GM19467 (cell line): ENCODE results near the gene PARP9.
"Not testable (repeated sequence)": the region's sequence is repeated elsewhere in the genome, so short reads cannot be mapped to it uniquely, and the experiment has no call there.

ENCODE experiments used
- ATAC-seq: cut with Tn5 transposase; IDR thresholded peaks from one replicate; pipeline ENCODE4 v1.9.1; 2021; ENCODE audit warnings: mild to moderate bottlenecking, moderate library complexity; ENCODE audit not compliant: unreplicated experiment

The PARP9 gene

DNA sequence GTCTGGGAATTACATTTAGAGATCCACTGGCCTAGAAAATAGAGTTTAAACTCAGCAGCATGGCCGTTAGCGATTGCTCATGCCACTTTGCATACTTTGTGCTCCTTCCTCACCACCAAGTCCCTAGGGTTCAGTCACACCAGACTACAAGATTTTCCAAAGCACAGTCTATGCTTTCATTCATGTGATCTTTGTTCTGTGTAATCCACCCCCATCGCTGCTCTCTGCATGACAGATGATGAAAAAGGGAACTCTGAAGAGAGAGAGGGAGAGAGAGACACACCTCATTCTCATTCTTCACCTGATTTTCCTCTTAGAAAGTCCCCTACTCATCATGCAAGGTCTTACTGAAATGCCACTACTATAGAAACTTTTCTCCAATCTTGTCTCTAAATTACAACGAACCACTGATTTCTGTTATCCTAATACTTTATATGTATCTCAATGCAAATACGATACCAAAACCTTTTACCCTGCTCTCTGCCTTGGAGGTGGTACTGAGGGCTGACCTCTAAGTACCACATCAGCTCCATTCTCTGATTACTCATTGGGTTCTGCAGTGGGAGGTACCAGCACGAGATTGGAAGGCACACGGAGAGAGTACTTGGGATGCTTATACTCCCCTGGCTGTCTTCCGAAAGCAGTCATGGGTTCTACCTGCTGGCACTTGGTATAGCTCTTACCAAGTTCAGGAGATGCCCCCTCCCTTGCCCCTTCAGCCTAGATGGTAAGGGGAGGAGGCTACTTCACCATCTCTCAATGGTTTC lies 12.3 kb upstream of the PARP9 start:
- ATAC-seq = peak; percentile 80

- no peak for ATAC-seq
Observed at GRCh38 chr3:122572940-122573412, 8.9 kb upstream of the PARP9 start.

DNA sequence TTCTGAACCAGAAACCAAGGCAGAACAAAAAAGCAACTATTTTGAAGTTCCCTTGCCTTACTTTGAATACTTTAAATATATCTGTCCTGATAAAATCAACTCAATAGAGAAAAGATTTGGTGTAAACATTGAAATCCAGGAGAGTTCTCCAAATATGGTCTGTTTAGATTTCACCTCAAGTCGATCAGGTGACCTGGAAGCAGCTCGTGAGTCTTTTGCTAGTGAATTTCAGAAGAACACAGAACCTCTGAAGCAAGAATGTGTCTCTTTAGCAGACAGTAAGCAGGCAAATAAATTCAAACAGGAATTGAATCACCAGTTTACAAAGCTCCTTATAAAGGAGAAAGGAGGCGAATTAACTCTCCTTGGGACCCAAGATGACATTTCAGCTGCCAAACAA lies 4.7 kb upstream of the PARP9 start:
- ATAC-seq = no peak

DNA sequence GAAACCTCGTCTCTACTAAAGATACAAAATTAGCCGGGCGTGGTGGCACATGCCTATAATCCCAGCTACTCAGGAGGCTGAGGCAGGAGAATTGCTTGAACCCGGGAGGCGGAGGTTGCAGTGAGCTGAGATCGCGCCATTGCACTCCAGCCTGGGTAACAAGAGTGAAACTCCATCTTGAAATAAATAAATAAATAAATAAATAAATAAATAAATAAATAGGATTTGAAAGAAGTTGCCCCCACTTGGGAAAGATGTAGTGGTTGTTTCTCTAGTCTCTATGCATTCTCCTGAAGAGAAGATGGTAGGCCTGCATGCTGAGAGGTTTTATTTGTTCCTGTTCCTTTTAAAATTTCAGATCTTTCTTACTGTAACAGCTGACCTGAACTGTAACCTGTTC lies 4.0 kb upstream of the PARP9 start:
- ATAC-seq = not testable (repeated sequence)

- no peak for ATAC-seq
Observed at GRCh38 chr3:122563717-122564025, 429 bp downstream of the PARP9 start.

GRCh38 chr3:122562923-122563716 lies 980 bp downstream of the PARP9 start:
- no peak for ATAC-seq

- no peak for ATAC-seq
Observed at GRCh38 chr3:122560680-122561079, 3.4 kb downstream of the PARP9 start.

- no peak for ATAC-seq
Observed at GRCh38 chr3:122559906-122560305, 4.2 kb downstream of the PARP9 start.

- no peak for ATAC-seq
Observed at GRCh38 chr3:122558605-122559004, 5.5 kb downstream of the PARP9 start.

GRCh38 chr3:122557356-122557755 lies 6.7 kb downstream of the PARP9 start:
- ATAC-seq = no peak

DNA sequence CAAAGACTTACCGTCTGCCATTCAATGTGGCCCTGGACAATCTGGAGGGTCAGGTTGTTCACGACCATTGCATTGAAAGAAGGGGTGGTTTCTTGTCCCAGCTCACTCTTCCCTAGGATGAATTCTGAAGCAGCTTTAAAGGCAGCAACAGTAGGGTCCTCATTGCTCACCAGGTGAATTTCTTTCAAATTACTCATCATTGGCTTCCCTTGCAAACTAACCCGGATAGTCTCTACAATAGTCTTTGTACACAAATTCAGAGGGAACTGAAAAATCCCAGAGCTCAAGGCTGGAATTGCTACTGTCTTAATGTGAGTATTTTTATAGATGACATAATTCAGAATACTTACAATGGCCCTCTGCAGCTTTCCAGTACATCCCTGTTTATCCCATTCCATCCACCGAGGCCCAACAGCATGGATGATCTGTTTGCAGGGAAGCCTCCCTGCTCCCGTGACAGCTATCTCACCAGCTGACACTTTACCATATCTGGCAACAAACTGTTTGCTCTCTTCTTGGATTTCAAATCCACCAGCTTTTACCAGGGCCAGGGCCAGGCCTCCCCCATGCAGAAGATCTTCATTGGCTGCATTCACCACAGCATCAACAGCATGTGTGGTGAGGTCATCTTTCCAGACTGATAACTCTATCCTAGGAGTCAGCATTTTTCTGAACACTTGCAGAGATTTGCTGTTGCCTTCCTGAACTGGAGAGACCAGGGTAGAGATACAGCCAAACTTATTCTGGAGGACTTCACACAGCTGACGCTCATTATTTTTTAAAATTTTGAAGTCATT lies 8.6 kb downstream of the PARP9 start:
- ATAC-seq = no peak

- no peak for ATAC-seq
Observed at GRCh38 chr3:122553171-122553570, 10.9 kb downstream of the PARP9 start.

GRCh38 chr3:122548619-122549018 lies 15.5 kb downstream of the PARP9 start:
- no peak for ATAC-seq

DNA sequence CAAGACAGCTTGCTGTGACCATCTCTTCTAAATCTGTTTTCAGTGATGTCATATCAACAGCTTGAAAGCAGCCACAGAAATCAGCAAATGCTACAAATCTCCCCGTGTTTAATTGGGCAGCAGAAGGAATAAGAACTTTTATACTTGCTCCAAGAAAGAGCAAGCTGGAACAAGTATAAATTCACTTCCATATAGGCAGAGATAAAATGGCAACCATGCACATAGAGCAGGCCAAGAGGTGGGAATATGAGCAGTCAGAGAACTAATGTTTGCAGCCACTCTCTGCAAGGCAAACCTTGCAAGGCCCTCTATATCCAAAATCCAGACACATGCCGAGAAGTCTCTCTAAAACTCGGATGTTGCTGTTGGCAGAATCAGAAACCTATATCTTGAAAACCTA lies 16.0 kb downstream of the PARP9 start:
- ATAC-seq = no peak

GRCh38 chr3:122546151-122546550 lies 17.9 kb downstream of the PARP9 start:
- no peak for ATAC-seq

GRCh38 chr3:122538956-122539490 lies 25.1 kb downstream of the PARP9 start:
- ATAC-seq = no peak

GRCh38 chr3:122536632-122537001 lies 27.5 kb downstream of the PARP9 start:
- no peak for ATAC-seq

DNA sequence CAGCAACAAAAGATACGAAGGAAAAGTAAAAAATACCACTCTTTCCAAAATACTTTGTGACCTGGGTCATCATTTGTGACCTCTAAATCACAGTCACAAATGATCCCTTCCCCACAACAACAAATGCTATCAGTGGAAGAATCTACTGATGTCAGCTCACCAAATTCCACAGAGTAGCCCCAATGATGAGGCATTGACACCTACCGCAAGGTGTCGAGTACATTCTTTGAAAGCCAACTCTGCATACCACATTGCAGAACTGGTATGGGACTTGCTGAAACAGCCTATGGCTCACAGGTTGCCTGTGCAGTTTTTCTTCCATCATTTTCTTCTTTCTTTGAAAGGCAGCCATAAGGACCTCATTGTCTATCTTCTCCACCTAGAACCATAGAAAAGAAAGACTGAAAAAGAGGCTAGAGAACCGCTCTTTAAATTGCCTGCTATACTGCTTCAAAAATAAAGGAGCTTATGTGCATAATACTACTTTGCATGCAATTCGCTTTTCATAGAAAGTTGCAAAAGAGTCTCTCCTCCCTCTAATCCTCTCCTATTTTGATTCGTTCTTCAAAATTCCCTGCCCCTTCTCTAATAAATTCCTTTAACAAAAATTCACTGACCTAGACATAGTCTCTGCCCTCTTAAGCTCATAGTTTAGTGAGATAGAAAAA lies 28.0 kb downstream of the PARP9 start:
- ATAC-seq = no peak

DNA sequence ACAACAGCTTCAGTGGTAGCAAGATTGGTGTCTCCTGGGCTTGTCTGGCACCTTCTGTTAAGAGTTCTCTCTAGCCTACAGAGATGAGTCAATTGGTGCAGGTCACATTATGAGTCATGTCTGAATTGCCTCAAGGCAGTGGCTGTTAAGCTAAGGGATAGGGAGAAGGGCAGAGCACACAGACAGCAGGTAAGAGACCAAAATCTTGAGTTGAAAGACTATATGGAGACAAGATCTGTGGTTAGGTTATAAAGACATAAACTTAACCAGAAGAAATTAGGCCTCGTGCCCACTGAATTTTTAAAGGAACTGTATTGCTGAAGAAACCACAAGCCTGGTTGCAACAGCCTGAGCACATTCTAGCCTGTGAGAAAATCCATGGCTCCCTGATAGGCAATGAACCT lies 30.2 kb downstream of the PARP9 start:
- ATAC-seq = peak; percentile 95

DNA sequence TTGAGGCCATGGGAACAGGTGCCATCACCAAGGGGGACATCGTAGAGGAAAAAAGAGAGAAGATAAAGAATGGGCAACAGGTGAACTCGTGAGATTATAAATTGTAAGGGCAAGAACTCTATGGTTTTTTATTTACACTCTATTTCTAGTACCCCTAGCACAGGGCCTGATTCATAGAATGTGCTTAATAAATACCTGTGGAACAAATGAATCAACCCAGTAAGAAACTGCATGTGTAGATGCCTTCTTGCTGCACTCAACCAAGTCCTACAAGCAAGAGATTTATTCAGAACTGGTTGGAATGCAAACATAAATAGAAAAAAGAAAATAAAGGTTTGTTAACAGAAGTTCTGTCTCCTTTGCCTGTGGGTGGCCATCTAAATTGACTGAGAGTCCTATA lies 30.6 kb downstream of the PARP9 start:
- ATAC-seq = no peak

GRCh38 chr3:122530164-122530563 lies 33.9 kb downstream of the PARP9 start:
- no peak for ATAC-seq
